Posterior vena cava (tissue), 2 donors: ENCODE measurements around the gene HERC3. TPM values are rescaled to one million over a fixed set of nuclear protein-coding genes. Genes with fewer than 3 reads are reported as not detected.
"Not testable (repeated sequence)": the region's sequence is repeated elsewhere in the genome, so short reads cannot be mapped to it uniquely, and the experiment has no call there.

ENCODE experiments used
- DNase-seq: peaks from one replicate; pipeline ENCODE4 v3.0.0-alpha.2; 2020; ENCODE audit warnings: low spot score
- intact Hi-C, 2 donors: fragments of 100-400 bp; cut with DNase I; formaldehyde crosslinking; loops; one replicate each; pipeline versions ENCODE4 v1.14.1 to v1.14.2; 2022 to 2023
- total RNA-seq, 2 donors: library from RNA; stranded (reverse); fragmentation: NEBNext Ultra II Directional; extraction: Animal tissue kit (Norgen Biotek cat#: 25700); gene quantifications; one replicate each; pipeline ENCODE4 v1.2.1, GENCODE V29; 2021
- donor health status: DM: yes; HTN: yes; CAD: no.
- donor health status: DM: yes; HTN: yes; CAD: no.

The HERC3 gene
- total RNA-seq, 2 donors from 2014 or later, result 27.1 to 53.6 TPM

- no peak for DNase-seq
- intact Hi-C loops, result no loop called here
Measured at GRCh38 chr4:88600176-88600838, 8.0 kb downstream of the HERC3 start.

GRCh38 chr4:88604978-88605678 lies 12.8 kb downstream of the HERC3 start:
- intact Hi-C loops, result no loop called here
- no peak for DNase-seq

GRCh38 chr4:88605736-88606135 lies 13.5 kb downstream of the HERC3 start:
- no peak for DNase-seq
- intact Hi-C loops, result no loop called here

- no peak for DNase-seq
- intact Hi-C loops, result no loop called here
Measured at GRCh38 chr4:88606832-88607231, 14.6 kb downstream of the HERC3 start.

- DNase-seq, result no peak
- intact Hi-C loops, result no loop called here
Measured at GRCh38 chr4:88609387-88609786, 17.1 kb downstream of the HERC3 start.

- not testable (repeated sequence) for DNase-seq
Measured at GRCh38 chr4:88609794-88610193, 17.5 kb downstream of the HERC3 start.

GRCh38 chr4:88610771-88611170 lies 18.5 kb downstream of the HERC3 start:
- DNase-seq, result peak; percentile 86
- intact Hi-C loops, result no loop called here

More at GRCh38 chr4:88609794-88610193, 17.5 kb downstream of the HERC3 start:
- intact Hi-C loops, result not testable (repeated sequence)

GRCh38 chr4:88613417-88613875 lies 21.2 kb downstream of the HERC3 start:
- no peak for DNase-seq

GRCh38 chr4:88614058-88614457 lies 21.8 kb downstream of the HERC3 start:
- intact Hi-C loops, result no loop called here
- no peak for DNase-seq

More at GRCh38 chr4:88613417-88613875, 21.2 kb downstream of the HERC3 start:
- intact Hi-C loops, result no loop called here

GRCh38 chr4:88616275-88617150 lies 24.2 kb downstream of the HERC3 start:
- intact Hi-C loops, result no loop called here
- DNase-seq, result no peak

GRCh38 chr4:88618782-88619485 lies 26.7 kb downstream of the HERC3 start:
- DNase-seq, result no peak
- intact Hi-C loops, result no loop called here

- intact Hi-C loops, result no loop called here
- no peak for DNase-seq
Measured at GRCh38 chr4:88619971-88620370, 27.7 kb downstream of the HERC3 start.

- DNase-seq, result no peak
- intact Hi-C loops, result no loop called here
Measured at GRCh38 chr4:88621763-88622327, 29.6 kb downstream of the HERC3 start.

GRCh38 chr4:88623097-88623496 lies 30.8 kb downstream of the HERC3 start:
- intact Hi-C loops, result no loop called here
- DNase-seq, result no peak

- intact Hi-C loops, result no loop called here
- no peak for DNase-seq
Measured at GRCh38 chr4:88628746-88629145, 36.5 kb downstream of the HERC3 start.

- intact Hi-C loops, result no loop called here
- no peak for DNase-seq
Measured at GRCh38 chr4:88629826-88630225, 37.5 kb downstream of the HERC3 start.

- DNase-seq, result no peak
- intact Hi-C loops, result no loop called here
Measured at GRCh38 chr4:88630756-88631155, 38.5 kb downstream of the HERC3 start.

GRCh38 chr4:88643932-88644331 lies 51.7 kb downstream of the HERC3 start:
- intact Hi-C loops, result loop anchor here in 1 of 2 donors (10.0 kb wide), 1 partner anchor 319 kb away; no protein-coding TSS in a partner anchor
- DNase-seq, result no peak

- intact Hi-C loops, result loop anchor here in 1 of 2 donors (10.0 kb wide), 1 partner anchor 321 kb away; no protein-coding TSS in a partner anchor
- no peak for DNase-seq
Measured at GRCh38 chr4:88645994-88646393, 53.7 kb downstream of the HERC3 start.
